ENCODE measurements around the gene IKBIP. TPM values are rescaled to one million over a fixed set of nuclear protein-coding genes. Genes with fewer than 3 reads are reported as not detected.
A peak's percentile ranks its signal among the peaks of the same experiment; 100 is the strongest.
"Not testable (repeated sequence)": the region's sequence is repeated elsewhere in the genome, so short reads cannot be mapped to it uniquely, and the experiment has no call there.

IKBIP gene
- total RNA-seq, 4 donors from 2014 or later, result 0.40 to 6.8 (median 3.0) TPM; not detected in 1

DNA sequence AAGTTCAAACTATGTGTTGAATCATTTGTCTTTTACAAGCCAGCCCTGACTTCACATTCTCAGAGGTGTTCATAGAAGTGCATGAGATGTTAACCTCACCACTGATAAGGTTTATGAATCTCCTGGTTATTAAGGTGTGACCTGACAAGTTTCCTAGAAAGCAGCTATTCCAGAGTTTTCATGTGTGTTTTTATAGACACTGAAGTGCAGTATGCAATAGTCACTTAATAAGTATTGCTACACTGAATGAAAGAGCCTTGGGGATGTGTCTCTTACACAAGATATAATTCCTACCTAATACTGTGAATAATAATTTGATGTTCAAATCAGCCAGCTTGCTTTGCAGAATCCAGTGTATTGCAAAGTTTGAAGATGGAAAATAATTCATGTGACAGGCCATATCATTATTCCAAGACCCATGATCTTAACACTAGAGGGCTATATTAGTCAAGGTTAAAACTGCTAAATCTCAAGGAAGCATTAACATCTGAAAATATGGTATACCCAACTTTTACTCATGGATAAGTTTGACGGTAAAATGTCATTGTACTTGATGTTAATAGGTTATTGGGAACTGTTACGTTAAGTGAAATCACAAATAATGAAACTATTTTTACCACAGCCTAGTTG lies 38.1 kb downstream of the IKBIP start:
- in situ Hi-C loops (cut with MboI; ENCODE audit: low pct_ligation_motif_present in 1 of 4, low pct_unique_long_range_greater_than_20kb in 1 of 4, low sequenced_read_pairs in 3 of 4), result no loop called here
- H3K4me1 ChIP-seq, result no peaks in the 10 kb centered on the region

DNA sequence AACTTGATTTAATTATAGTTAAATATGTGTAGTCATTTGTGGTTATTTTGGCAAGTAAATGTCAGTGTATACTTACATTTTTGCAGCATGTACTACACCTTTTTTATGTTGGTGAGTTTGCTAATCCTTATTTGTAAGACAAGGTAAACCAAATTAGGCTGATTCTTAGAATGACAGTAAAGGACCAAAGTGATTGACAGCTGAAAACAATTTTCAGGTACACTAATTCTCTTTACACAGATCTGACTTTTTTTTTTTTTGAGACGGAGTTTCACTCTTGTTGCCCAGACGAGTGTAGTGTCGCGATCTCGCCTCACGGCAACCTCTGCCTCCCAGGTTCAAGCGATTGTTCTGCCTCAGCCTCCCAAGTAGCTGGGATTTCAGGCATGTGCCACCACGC lies 42.7 kb downstream of the IKBIP start:
- peaks cover 0 to 2% (median 0%) of the 10 kb centered on the region in 4 donors for H3K4me1 ChIP-seq
- in situ Hi-C loops (cut with MboI; ENCODE audit: low pct_ligation_motif_present in 1 of 4, low pct_unique_long_range_greater_than_20kb in 1 of 4, low sequenced_read_pairs in 3 of 4), result no loop called here
- no peak overlapping the region for H3K4me3 ChIP-seq
- WGBS, 2 donors (ENCODE audit: low coverage in 1 of 2), result 88 to 95% methylated on average over 7 to 8 of the region's 8 CpGs
- no peak overlapping the region for H3K27ac ChIP-seq
- H3K9me3 ChIP-seq, result no peaks in the 10 kb centered on the region
- no peaks in the 10 kb centered on the region for H3K27me3 ChIP-seq
- DNase-seq, result no peak
- intact Hi-C loops (cut with DNase I; ENCODE audit: low total_unique reads), result no loop called here
- no peak for TF ChIP-seq POLR2A (IDR thresholded peaks at IDR 0.05)
- TF ChIP-seq EP300 (IDR thresholded peaks at IDR 0.05; ENCODE audit: low read depth), result no peak
- TF ChIP-seq POLR2AphosphoS5 (IDR thresholded peaks at IDR 0.05), result peak in 1 of 3 donors; percentile 13
- TF ChIP-seq, protein P1, sequence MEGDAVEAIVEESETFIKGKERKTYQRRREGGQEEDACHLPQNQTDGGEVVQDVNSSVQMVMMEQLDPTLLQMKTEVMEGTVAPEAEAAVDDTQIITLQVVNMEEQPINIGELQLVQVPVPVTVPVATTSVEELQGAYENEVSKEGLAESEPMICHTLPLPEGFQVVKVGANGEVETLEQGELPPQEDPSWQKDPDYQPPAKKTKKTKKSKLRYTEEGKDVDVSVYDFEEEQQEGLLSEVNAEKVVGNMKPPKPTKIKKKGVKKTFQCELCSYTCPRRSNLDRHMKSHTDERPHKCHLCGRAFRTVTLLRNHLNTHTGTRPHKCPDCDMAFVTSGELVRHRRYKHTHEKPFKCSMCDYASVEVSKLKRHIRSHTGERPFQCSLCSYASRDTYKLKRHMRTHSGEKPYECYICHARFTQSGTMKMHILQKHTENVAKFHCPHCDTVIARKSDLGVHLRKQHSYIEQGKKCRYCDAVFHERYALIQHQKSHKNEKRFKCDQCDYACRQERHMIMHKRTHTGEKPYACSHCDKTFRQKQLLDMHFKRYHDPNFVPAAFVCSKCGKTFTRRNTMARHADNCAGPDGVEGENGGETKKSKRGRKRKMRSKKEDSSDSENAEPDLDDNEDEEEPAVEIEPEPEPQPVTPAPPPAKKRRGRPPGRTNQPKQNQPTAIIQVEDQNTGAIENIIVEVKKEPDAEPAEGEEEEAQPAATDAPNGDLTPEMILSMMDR (IDR thresholded peaks at IDR 0.05), result no peak
- H3K36me3 ChIP-seq, result peaks cover 0 to 78% (median 37%) of the 10 kb centered on the region in 4 donors

More for the DNA sequence above, 38.1 kb downstream of the IKBIP start:
- Histone ChIP-seq H3K9me3 (no peaks in the 10 kb centered on the region), H3K27ac (no peak overlapping the region), H3K36me3 (peaks cover 0 to 36% (median 11%) of the 10 kb centered on the region in 4 donors), H3K4me3 (no peak overlapping the region), H3K27me3 (no peaks in the 10 kb centered on the region)
- 63 to 67% methylated on average over 2 of the region's 2 CpGs for WGBS, 2 donors (ENCODE audit: low coverage in 1 of 2)
- DNase-seq, result no peak
- TF ChIP-seq, protein P1 (IDR thresholded peaks at IDR 0.05), result no peak
- TF ChIP-seq EP300 (IDR thresholded peaks at IDR 0.05; ENCODE audit: low read depth) (no peak), POLR2AphosphoS5 (IDR thresholded peaks at IDR 0.05) (no peak), POLR2A (IDR thresholded peaks at IDR 0.05) (no peak)
- intact Hi-C loops (cut with DNase I; ENCODE audit: low total_unique reads), result no loop called here

DNA sequence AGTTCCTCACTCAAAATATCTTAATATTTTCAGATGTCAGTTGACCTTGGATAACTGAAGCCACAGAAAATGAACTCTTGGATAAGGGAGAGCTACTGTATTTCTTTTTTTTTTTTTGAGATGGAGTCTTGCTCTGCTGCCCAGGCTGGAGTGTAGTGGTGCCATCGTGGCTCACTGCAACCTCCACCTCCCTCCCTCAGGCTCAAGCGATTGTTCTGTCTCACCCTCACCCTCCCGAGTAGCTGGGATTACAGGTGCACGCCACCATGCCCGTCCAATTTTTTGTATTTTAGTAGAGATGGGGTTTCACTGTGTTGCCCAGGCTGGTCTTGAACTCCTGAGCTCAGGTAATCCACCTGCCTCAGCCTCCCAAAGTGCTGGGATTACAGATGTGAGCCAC lies 47.3 kb downstream of the IKBIP start:
- intact Hi-C loops (cut with DNase I; ENCODE audit: low total_unique reads) (loop anchor here (10.0 kb wide), 1 partner anchor 47 kb away; the partner anchor contains the start of genes APAF1 and IKBIP), in situ Hi-C loops (cut with MboI; ENCODE audit: low pct_ligation_motif_present in 1 of 4, low pct_unique_long_range_greater_than_20kb in 1 of 4, low sequenced_read_pairs in 3 of 4) (loop anchor here in 1 of 4 donors (10.0 kb wide), 1 partner anchor 47 kb away; the partner anchor contains the start of genes APAF1 and IKBIP)
- not testable (repeated sequence) for H3K9me3 ChIP-seq, DNase-seq, H3K27ac ChIP-seq, H3K4me3 ChIP-seq, H3K27me3 ChIP-seq
- 86% methylated on average over 5 of the region's 5 CpGs; no CpG with 5 or more reads in 1 of the 2 donors for WGBS, 2 donors (ENCODE audit: low coverage in 1 of 2)
- peaks cover 0 to 54% (median 28%) of the 10 kb centered on the region in 4 donors for H3K36me3 ChIP-seq
- peaks cover 7 to 25% (median 15%) of the 10 kb centered on the region in 4 donors for H3K4me1 ChIP-seq

DNA sequence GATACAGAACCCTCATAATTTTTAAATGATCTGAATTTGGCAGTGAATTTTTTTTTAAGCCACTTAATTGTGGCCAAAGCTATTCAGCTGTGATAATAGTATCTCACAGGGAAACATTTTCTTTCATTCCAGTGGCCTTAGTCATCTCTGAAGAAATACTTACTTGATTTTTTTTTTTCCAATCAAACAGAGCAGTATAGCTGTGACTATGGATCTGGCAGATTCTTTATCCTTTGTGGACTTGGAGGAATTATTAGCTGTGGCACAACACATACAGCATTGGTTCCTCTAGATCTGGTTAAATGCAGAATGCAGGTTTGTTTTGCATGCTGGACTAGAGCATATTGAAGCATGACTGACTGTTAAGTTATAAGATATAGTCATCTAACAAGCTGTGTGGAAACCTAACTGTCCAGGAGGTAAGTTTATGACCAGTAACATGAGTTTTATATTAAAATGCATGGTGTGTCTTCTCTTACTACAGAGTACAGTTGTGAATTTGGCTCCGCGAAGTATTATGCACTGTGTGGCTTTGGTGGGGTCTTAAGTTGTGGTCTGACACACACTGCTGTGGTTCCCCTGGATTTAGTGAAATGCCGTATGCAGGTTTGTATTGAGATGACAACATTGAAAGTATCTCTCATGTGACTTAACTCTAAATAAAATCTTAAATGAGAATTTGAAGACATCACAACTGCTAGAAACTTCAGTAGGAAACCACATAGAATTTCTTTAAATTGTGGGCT lies 49.2 kb downstream of the IKBIP start:
- in situ Hi-C loops (cut with MboI; ENCODE audit: low pct_ligation_motif_present in 1 of 4, low pct_unique_long_range_greater_than_20kb in 1 of 4, low sequenced_read_pairs in 3 of 4) (loop anchor here in 1 of 4 donors (10.0 kb wide), 1 partner anchor 49 kb away; the partner anchor contains the start of genes APAF1 and IKBIP), intact Hi-C loops (cut with DNase I; ENCODE audit: low total_unique reads) (loop anchor here (10.0 kb wide), 1 partner anchor 49 kb away; the partner anchor contains the start of genes APAF1 and IKBIP)
- DNase-seq, result no peak
- Histone ChIP-seq H3K9me3 (no peaks in the 10 kb centered on the region), H3K4me1 (peaks cover 7 to 25% (median 15%) of the 10 kb centered on the region in 4 donors), H3K27ac (peak overlapping the region; percentile 94 to 99 (median 96)), H3K36me3 (peaks cover 0 to 35% (median 18%) of the 10 kb centered on the region in 4 donors), H3K4me3 (peak overlapping the region; percentile 36 to 81 (median 74)), H3K27me3 (no peaks in the 10 kb centered on the region)
- TF ChIP-seq POLR2AphosphoS5 (IDR thresholded peaks at IDR 0.05), result no peak
- no peak for TF ChIP-seq POLR2A (IDR thresholded peaks at IDR 0.05)
- TF ChIP-seq, protein P1 (IDR thresholded peaks at IDR 0.05), result no peak
- TF ChIP-seq EP300 (IDR thresholded peaks at IDR 0.05; ENCODE audit: low read depth), result no peak
- 51 to 59% methylated on average over 3 of the region's 3 CpGs for WGBS, 2 donors (ENCODE audit: low coverage in 1 of 2)

Measured in transverse colon (tissue), 4 donors.